Measurements from ENCODE around the gene RNASEH2B. TPM values are rescaled to one million over a fixed set of nuclear protein-coding genes. Genes with fewer than 3 reads are reported as not detected.

RNASEH2B gene
- total and polyA plus RNA-seq, 2 of the 8 experiments (the other 6 are each of a cell fraction or from before 2014, with no cell fraction given) = 19.3 to 43.9 TPM

- no peaks in the 10 kb centered on the region for H4K20me1 ChIP-seq (replicated peaks in 1 of 2; ENCODE audit: control insufficient read depth in 1 of 2, insufficient read depth in 2 of 2, low read length in 2 of 2)
- no peak overlapping the region for H4K8ac ChIP-seq (ENCODE audit: extremely low read depth, insufficient read depth, low read length)
- no peak for DNase-seq (ENCODE audit: low read depth in 1 of 2, low spot score in 2 of 2)
- no peak overlapping the region for H3K4ac ChIP-seq (replicated peaks; ENCODE audit: insufficient read length, low read depth, low read length)
- no peaks in the 10 kb centered on the region for H3K23me2 ChIP-seq (ENCODE audit: low read depth, low read length)
- no peaks in the 10 kb centered on the region for H3K79me2 ChIP-seq (ENCODE audit: control insufficient read depth in 1 of 2, insufficient read depth in 2 of 2, low read length in 2 of 2)
- no peak overlapping the region for H2AFZ ChIP-seq (ENCODE audit: low read length)
- H3K36me3 ChIP-seq (ENCODE audit: control insufficient read depth in 2 of 4, insufficient read depth in 4 of 4, low read length in 3 of 4) = no peaks in the 10 kb centered on the region
- no peak overlapping the region for H3K14ac ChIP-seq (ENCODE audit: insufficient read length)
- no peak overlapping the region for H2BK20ac ChIP-seq (ENCODE audit: low read length)
- ChIA-PET CTCF (ENCODE audit: partially characterized antibody) (interaction anchor here (1.5 kb wide), 1 partner anchor 95 kb away, joined by 5 read pairs; no protein-coding TSS in a partner anchor), POLR2A (ENCODE audit: partially characterized antibody) (no interaction called here)
- no peak for FAIRE-seq
- no peak overlapping the region for H2AK5ac ChIP-seq (ENCODE audit: low read depth, low read length)
- no peak overlapping the region for H3K18ac ChIP-seq (ENCODE audit: extremely low read depth, low read length)
- H3K23ac ChIP-seq (ENCODE audit: insufficient read length) = no peak overlapping the region
- no peaks in the 10 kb centered on the region for H3K9me3 ChIP-seq (ENCODE audit: insufficient read depth in 2 of 2, low read depth in 1 of 2, low read length in 1 of 2)
- H3K27me3 ChIP-seq (replicated peaks in 1 of 4; ENCODE audit: control insufficient read depth in 3 of 4, extremely low read depth in 1 of 4, insufficient read depth in 3 of 4, low read length in 3 of 4) = no peaks in the 10 kb centered on the region
- 78 to 100% methylated on average over 1 to 3 of the region's 3 CpGs for WGBS, 2 experiments (ENCODE audit: extremely low coverage in 1 of 2, insufficient coverage in 1 of 2, insufficient read length in 1 of 2, insufficient replicate concordance in 2 of 2, low coverage in 1 of 2, low lambda C conversion rate in 2 of 2, missing lambda C conversion rate in 1 of 2)
- H3K27ac ChIP-seq (ENCODE audit: low read depth, low read length) = no peak overlapping the region
- no peak overlapping the region for H3K9ac ChIP-seq (replicated peaks in 1 of 4; ENCODE audit: extremely low read depth in 1 of 4, low read depth in 3 of 4, low read length in 3 of 4)
- no peak overlapping the region for H2BK12ac ChIP-seq (ENCODE audit: low read depth, low read length)
- H3K79me1 ChIP-seq (ENCODE audit: low read depth, low read length) = 0 out of 2 replicates have a peak, but pooled peaks cover 3% of the 10 kb centered on the region
- no peak overlapping the region for H2BK120ac ChIP-seq (replicated peaks; ENCODE audit: low read depth, low read length)
- no peaks in the 10 kb centered on the region for H3K4me1 ChIP-seq (replicated peaks in 1 of 4; ENCODE audit: control insufficient read depth in 3 of 4, insufficient read depth in 4 of 4, low read length in 3 of 4)
- H4K5ac ChIP-seq (ENCODE audit: insufficient read length, low read depth, low read length) = no peak overlapping the region
- H3K56ac ChIP-seq (replicated peaks; ENCODE audit: insufficient read length, low read depth, low read length) = no peak overlapping the region
- no peak overlapping the region for H2BK5ac ChIP-seq (ENCODE audit: low read depth, low read length)
- H2BK15ac ChIP-seq (ENCODE audit: low read length) = no peak overlapping the region
- H3K4me3 ChIP-seq (ENCODE audit: extremely low read depth in 1 of 4, insufficient read depth in 2 of 4, low read depth in 3 of 4, low read length in 4 of 4) = no peak overlapping the region
- H3K4me2 ChIP-seq (ENCODE audit: insufficient read depth in 1 of 2, low read depth in 2 of 2, low read length in 2 of 2) = no peak overlapping the region
- no peak overlapping the region for H4K91ac ChIP-seq (replicated peaks; ENCODE audit: insufficient read length, low read length)
- TF ChIP-seq BACH1 (IDR thresholded peaks at IDR 0.05; ENCODE audit: low read length) (no peak), JUN (IDR thresholded peaks at IDR 0.05; ENCODE audit: low read depth, low read length) (no peak), YY1 (IDR thresholded peaks at IDR 0.05; ENCODE audit: low read depth, low read length) (no peak), MAFK (IDR thresholded peaks at IDR 0.05; ENCODE audit: low read depth, low read length) (no peak), RAD21 (IDR thresholded peaks at IDR 0.05 in 1 of 2, conservative IDR thresholded peaks at IDR 0.05 in 1 of 2; ENCODE audit: low read depth in 2 of 2, low read length in 2 of 2) (no peak), TAF1 (IDR thresholded peaks at IDR 0.05; ENCODE audit: low read depth, low read length) (no peak), CBX8 (IDR thresholded peaks at IDR 0.05; ENCODE audit: borderline replicate concordance, low read depth, low read length) (no peak), SRF (IDR thresholded peaks at IDR 0.05; ENCODE audit: low read depth, low read length) (no peak), HDAC6 (IDR thresholded peaks at IDR 0.05; ENCODE audit: low read depth, low read length) (no peak), EGR1 (IDR thresholded peaks at IDR 0.05; ENCODE audit: borderline replicate concordance, low read depth, low read length) (no peak), KDM5A (IDR thresholded peaks at IDR 0.05; ENCODE audit: low read length) (no peak), SUZ12 (IDR thresholded peaks at IDR 0.05; ENCODE audit: low read length) (no peak), E2F6 (IDR thresholded peaks at IDR 0.05) (no peak), NANOG (IDR thresholded peaks at IDR 0.05; ENCODE audit: insufficient read depth, low read depth, low read length, poor library complexity, severe bottlenecking) (no peak), KDM1A (IDR thresholded peaks at IDR 0.05; ENCODE audit: borderline replicate concordance, low read length) (no peak)
Observed at GRCh38 chr13:50974268-50974667, 64.7 kb downstream of the RNASEH2B start.

Data from H1 (cell line).